ENCODE data around the gene TMEM52. TPM values are rescaled to one million over a fixed set of nuclear protein-coding genes. Genes with fewer than 3 reads are reported as not detected.
A peak's percentile ranks its signal among the peaks of the same experiment; 100 is the strongest.

TMEM52 gene
- 3.3 TPM for polyA plus RNA-seq (2013, experiment 1 of 2)
- polyA plus RNA-seq (2013, experiment 2 of 2): 2.5 TPM

DNA sequence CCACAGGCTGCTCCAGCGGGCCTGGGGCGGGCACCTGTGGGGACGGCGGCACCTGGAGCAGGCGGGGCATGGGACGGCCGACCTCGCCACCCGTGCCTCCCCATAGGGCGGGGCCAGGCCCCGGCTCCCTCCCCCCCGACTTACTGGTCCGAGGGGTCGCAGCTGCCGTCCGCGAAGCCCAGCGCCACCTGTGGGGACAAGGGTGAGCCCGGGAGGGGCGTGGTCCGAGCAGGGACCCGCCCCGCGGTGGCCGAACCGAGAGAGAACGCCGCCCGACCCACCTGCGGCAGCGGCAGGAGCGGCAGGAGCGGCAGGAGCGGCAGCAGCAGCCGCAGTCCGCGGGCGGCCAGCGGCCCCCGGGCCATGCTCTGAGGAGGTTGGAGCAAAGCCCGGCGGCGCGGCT is at the start of gene TMEM52:
Gene TMEM52 (minus strand): TSS at position 379 of the 403 bp plus-strand sequence. CDS start 14 bp downstream, at position 365.
- Histone ChIP-seq H3K27ac (ENCODE audit: low read depth, low read length, severe bottlenecking) (no peak within 1 kb of the TSS), H3K4me3 (ENCODE audit: extremely low read depth, insufficient read depth, low read length, poor library complexity, severe bottlenecking) (peak within 1 kb of the TSS; percentile 50), H3K36me3 (ENCODE audit: control insufficient read depth, insufficient read depth, low read length) (no peaks in the 10 kb centered on the region), H3K4me1 (ENCODE audit: control insufficient read depth, insufficient read depth, low read length, poor library complexity, severe bottlenecking) (no peaks in the 10 kb centered on the region), H3K9me3 (ENCODE audit: control insufficient read depth, low read length) (no peaks in the 10 kb centered on the region)
- 0 to 1% methylated on average over 21 to 26 of the region's 44 CpGs for WGBS, 2 experiments (ENCODE audit: insufficient coverage in 2 of 2)

DNA sequence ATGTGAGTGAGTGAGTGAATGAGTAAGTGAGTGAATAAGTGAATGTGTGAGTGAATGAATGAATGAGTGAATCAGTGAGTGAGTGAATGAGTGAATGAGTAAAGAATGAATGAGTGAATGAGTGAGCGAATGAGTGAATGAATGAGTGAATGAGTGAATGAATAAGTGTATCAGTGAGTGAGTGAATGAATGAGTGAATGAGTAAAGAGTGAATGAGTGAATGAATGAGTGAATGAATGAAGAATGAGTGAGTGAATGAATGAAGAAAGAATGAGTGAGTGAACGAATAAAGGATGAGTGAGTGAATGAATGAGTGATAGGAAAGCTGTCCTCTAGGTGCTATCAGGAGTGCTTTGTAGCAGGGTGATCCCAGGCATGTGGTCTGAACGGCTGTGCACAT is 48.8 kb upstream of the TMEM52 start:
- 82 to 87% methylated on average over 3 of the region's 3 CpGs for WGBS, 2 experiments (ENCODE audit: insufficient coverage in 2 of 2)

DNA sequence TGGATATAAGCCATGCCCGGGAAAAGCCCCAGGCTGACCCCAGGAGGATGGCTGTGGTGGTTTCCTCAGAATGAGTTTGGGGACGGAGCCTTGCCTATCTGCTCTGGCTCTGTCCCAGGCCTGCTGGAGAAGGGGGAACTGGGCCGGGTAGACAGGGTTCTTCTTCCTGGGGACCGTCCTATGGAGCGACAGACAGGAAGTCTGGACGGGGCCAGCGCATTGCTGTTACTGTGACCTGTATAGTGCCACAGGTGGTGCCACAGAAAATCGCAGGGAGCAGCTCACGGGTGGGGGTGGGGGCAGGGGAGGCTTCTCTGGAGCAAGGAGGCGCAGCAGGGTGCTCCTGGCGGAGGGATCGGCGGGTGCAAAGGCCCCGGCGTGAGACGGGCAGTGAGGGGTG is 48.1 kb upstream of the TMEM52 start:
- Histone ChIP-seq H3K4me3 (ENCODE audit: extremely low read depth, insufficient read depth, low read length, poor library complexity, severe bottlenecking) (no peak overlapping the region), H3K9me3 (ENCODE audit: control insufficient read depth, low read length) (no peaks in the 10 kb centered on the region), H3K4me1 (ENCODE audit: control insufficient read depth, insufficient read depth, low read length, poor library complexity, severe bottlenecking) (no peaks in the 10 kb centered on the region), H3K36me3 (ENCODE audit: control insufficient read depth, insufficient read depth, low read length) (no peaks in the 10 kb centered on the region), H3K27ac (ENCODE audit: low read depth, low read length, severe bottlenecking) (no peak overlapping the region)
- 74 to 83% methylated on average over 13 to 15 of the region's 16 CpGs for WGBS, 2 experiments (ENCODE audit: insufficient coverage in 2 of 2)

More for the DNA sequence above, 48.8 kb upstream of the TMEM52 start:
- Histone ChIP-seq H3K36me3 (ENCODE audit: control insufficient read depth, insufficient read depth, low read length) (no peaks in the 10 kb centered on the region), H3K4me3 (ENCODE audit: extremely low read depth, insufficient read depth, low read length, poor library complexity, severe bottlenecking) (no peak overlapping the region), H3K27ac (ENCODE audit: low read depth, low read length, severe bottlenecking) (no peak overlapping the region), H3K9me3 (ENCODE audit: control insufficient read depth, low read length) (no peaks in the 10 kb centered on the region), H3K4me1 (ENCODE audit: control insufficient read depth, insufficient read depth, low read length, poor library complexity, severe bottlenecking) (no peaks in the 10 kb centered on the region)

DNA sequence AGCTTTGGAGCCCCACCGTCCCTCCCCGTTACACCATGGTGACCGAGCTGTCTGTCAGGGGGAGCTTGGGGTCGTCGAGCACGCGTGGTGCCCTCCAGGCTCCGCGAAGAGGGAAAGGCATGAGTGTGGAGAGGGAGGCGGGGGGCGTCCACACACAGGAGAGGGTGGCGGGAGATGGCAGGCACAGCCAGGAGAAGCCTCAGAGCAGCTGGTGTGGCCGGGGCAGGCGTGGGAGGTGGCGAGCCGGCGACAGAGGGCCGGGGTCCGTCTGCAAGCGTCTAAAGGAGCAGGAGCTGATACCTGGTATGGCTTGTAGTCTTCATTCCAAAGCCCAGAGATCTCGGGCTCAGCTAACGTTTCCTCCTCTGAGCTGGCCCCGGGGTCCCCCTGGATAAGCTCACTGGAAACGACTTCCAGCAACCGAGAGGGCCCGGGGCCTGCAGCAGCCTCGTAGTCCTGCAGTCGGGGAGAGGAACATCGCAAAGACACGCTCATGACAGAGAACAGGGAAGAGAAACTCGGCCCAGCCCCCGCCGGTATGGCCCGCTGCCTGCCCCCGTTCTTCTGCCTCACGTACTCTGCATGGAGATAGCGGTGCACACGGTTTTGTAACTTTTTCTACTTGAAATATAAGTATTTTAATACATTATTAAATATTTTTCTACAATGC is 47.1 kb upstream of the TMEM52 start:
- peaks cover 7% of the 10 kb centered on the region for H3K4me1 ChIP-seq (ENCODE audit: control insufficient read depth, insufficient read depth, low read length, poor library complexity, severe bottlenecking)
- 85 to 87% methylated on average over 30 to 32 of the region's 38 CpGs for WGBS, 2 experiments (ENCODE audit: insufficient coverage in 2 of 2)
- H3K27ac ChIP-seq (ENCODE audit: low read depth, low read length, severe bottlenecking): no peak overlapping the region
- no peaks in the 10 kb centered on the region for H3K9me3 ChIP-seq (ENCODE audit: control insufficient read depth, low read length)
- H3K4me3 ChIP-seq (ENCODE audit: extremely low read depth, insufficient read depth, low read length, poor library complexity, severe bottlenecking): no peak overlapping the region
- no peaks in the 10 kb centered on the region for H3K36me3 ChIP-seq (ENCODE audit: control insufficient read depth, insufficient read depth, low read length)

DNA sequence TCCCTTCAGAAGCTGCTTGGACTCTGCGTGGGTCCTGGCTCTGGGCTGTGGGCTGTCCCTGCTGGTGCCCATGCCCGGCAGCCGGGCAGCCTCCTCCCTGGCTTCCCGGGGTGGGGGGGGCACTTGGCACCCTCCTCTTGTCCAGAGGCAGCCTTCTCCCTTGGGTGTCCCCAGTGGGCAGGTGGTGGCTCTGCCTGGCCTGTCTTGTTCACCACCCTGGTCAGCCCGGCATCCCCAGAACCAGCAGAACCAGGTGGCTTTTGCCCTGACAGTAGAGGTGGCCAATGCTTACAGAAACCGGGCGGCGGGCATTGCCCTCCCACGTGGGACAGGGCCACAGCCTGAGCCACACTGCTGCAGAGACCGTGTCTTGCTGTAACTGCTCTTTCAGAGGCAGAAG is 46.5 kb upstream of the TMEM52 start:
- H3K9me3 ChIP-seq (ENCODE audit: control insufficient read depth, low read length): no peaks in the 10 kb centered on the region
- 94 to 96% methylated on average over 7 to 9 of the region's 10 CpGs for WGBS, 2 experiments (ENCODE audit: insufficient coverage in 2 of 2)
- no peak overlapping the region for H3K4me3 ChIP-seq (ENCODE audit: extremely low read depth, insufficient read depth, low read length, poor library complexity, severe bottlenecking)
- peaks cover 13% of the 10 kb centered on the region for H3K4me1 ChIP-seq (ENCODE audit: control insufficient read depth, insufficient read depth, low read length, poor library complexity, severe bottlenecking)
- H3K36me3 ChIP-seq (ENCODE audit: control insufficient read depth, insufficient read depth, low read length): no peaks in the 10 kb centered on the region
- H3K27ac ChIP-seq (ENCODE audit: low read depth, low read length, severe bottlenecking): no peak overlapping the region

DNA sequence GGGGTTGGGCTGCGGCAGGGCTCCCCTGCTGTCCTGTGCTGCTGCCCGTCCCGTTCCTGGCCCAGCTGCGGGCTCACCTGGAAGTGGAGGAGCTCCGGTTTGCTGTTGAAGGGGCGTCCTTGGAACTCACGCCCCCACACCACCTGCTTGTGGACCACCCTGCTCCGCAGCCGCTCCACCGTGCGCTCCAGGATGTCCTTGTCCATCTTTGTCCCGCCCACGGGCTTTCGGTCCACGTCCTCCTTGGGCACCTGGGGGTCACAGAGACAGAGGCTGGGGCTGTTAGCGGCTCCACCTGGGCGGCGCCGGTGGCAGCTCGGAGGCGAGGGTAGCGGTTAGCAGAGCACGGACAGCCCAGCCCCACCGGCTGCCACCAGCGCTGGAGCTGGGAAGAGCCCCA is 45.7 kb upstream of the TMEM52 start:
- 82 to 89% methylated on average over 23 to 25 of the region's 25 CpGs for WGBS, 2 experiments (ENCODE audit: insufficient coverage in 2 of 2)
- Histone ChIP-seq H3K36me3 (ENCODE audit: control insufficient read depth, insufficient read depth, low read length) (no peaks in the 10 kb centered on the region), H3K4me1 (ENCODE audit: control insufficient read depth, insufficient read depth, low read length, poor library complexity, severe bottlenecking) (peaks cover 20% of the 10 kb centered on the region), H3K27ac (ENCODE audit: low read depth, low read length, severe bottlenecking) (no peak overlapping the region), H3K9me3 (ENCODE audit: control insufficient read depth, low read length) (no peaks in the 10 kb centered on the region), H3K4me3 (ENCODE audit: extremely low read depth, insufficient read depth, low read length, poor library complexity, severe bottlenecking) (no peak overlapping the region)

DNA sequence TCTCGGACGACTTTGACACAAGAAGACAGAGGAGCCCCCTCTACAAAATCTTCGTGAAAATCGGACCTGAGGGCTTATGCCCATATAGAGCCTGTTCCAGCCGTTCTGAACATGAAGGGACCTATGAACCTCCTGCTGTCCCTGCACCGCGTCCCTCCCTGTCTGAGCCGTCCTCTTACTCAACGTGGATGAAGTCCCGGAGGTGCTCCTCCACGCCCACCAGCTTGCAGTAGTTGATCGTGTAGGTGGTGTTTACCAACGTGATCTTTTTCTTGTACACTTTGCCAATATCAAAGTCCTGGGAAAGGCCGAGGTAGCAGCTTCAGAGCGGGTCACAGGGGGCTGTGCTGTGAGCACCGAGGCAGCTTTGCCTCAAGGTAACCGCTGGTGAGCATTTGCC is 44.5 kb upstream of the TMEM52 start:
- Histone ChIP-seq H3K27ac (ENCODE audit: low read depth, low read length, severe bottlenecking) (no peak overlapping the region), H3K4me1 (ENCODE audit: control insufficient read depth, insufficient read depth, low read length, poor library complexity, severe bottlenecking) (peaks cover 20% of the 10 kb centered on the region), H3K4me3 (ENCODE audit: extremely low read depth, insufficient read depth, low read length, poor library complexity, severe bottlenecking) (no peak overlapping the region), H3K9me3 (ENCODE audit: control insufficient read depth, low read length) (no peaks in the 10 kb centered on the region), H3K36me3 (ENCODE audit: control insufficient read depth, insufficient read depth, low read length) (no peaks in the 10 kb centered on the region)
- WGBS, 2 experiments (ENCODE audit: insufficient coverage in 2 of 2): 91 to 92% methylated on average over 16 to 17 of the region's 17 CpGs

DNA sequence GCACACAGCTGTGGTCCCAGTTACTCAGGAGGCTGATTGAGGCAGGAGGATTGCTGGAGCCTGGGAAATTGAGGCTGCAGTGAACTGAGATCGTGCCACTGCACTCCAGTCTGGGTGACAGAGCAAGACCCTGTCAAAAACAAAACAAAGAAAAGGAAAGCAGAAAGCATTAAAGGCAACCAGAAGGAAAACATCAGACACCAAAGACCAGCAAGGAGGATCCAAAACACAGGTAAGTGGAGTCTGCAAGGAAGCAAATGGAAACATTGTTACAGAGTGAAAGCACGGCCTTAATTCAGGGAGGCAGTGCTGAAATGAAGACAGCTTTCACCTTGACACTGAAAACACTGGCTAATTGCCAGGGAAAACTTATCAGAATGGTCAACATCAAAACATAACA is 43.7 kb upstream of the TMEM52 start:
- WGBS, 2 experiments (ENCODE audit: insufficient coverage in 2 of 2): 83 to 86% methylated on average over 1 to 2 of the region's 2 CpGs
- Histone ChIP-seq H3K36me3 (ENCODE audit: control insufficient read depth, insufficient read depth, low read length) (no peaks in the 10 kb centered on the region), H3K27ac (ENCODE audit: low read depth, low read length, severe bottlenecking) (no peak overlapping the region), H3K4me1 (ENCODE audit: control insufficient read depth, insufficient read depth, low read length, poor library complexity, severe bottlenecking) (peaks cover 25% of the 10 kb centered on the region), H3K4me3 (ENCODE audit: extremely low read depth, insufficient read depth, low read length, poor library complexity, severe bottlenecking) (no peak overlapping the region), H3K9me3 (ENCODE audit: control insufficient read depth, low read length) (no peaks in the 10 kb centered on the region)

DNA sequence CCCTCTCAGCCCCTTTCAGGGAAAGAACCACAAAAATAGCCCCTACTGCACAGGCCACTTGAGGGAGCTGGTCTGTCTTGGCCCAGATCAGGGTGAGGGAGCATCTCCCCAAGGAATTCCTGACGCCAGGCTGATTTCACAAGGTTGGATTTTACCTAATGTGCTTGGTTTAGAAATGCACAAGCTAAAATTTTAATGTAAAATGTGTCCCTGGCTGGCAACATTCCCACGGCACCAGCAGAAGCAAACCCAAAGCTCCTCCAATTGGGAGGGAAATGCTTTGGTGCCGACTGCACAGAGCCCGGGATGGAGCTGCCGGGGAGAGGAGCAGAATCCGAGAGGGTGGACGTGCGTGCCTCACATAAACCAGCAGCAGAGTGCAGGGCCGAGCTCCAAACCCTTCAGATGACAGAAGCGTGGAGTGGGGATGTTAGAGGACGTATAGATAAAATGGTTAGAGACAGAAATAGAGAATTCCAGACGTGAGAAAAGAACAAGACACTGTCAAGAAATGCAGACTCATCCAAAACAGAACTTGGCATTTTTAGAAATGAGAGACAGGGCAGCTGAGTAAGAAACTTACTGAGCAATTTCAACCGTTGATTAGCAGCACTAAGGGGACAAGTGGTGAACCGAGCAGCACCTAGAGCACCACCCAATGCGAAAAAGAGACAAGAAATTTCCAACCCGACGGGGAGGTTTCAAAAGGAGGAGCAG is 41.6 kb upstream of the TMEM52 start:
- 74 to 77% methylated on average over 12 to 17 of the region's 17 CpGs for WGBS, 2 experiments (ENCODE audit: insufficient coverage in 2 of 2)
- Histone ChIP-seq H3K27ac (ENCODE audit: low read depth, low read length, severe bottlenecking) (no peak overlapping the region), H3K9me3 (ENCODE audit: control insufficient read depth, low read length) (no peaks in the 10 kb centered on the region), H3K4me3 (ENCODE audit: extremely low read depth, insufficient read depth, low read length, poor library complexity, severe bottlenecking) (no peak overlapping the region), H3K36me3 (ENCODE audit: control insufficient read depth, insufficient read depth, low read length) (no peaks in the 10 kb centered on the region), H3K4me1 (ENCODE audit: control insufficient read depth, insufficient read depth, low read length, poor library complexity, severe bottlenecking) (peaks cover 28% of the 10 kb centered on the region)

DNA sequence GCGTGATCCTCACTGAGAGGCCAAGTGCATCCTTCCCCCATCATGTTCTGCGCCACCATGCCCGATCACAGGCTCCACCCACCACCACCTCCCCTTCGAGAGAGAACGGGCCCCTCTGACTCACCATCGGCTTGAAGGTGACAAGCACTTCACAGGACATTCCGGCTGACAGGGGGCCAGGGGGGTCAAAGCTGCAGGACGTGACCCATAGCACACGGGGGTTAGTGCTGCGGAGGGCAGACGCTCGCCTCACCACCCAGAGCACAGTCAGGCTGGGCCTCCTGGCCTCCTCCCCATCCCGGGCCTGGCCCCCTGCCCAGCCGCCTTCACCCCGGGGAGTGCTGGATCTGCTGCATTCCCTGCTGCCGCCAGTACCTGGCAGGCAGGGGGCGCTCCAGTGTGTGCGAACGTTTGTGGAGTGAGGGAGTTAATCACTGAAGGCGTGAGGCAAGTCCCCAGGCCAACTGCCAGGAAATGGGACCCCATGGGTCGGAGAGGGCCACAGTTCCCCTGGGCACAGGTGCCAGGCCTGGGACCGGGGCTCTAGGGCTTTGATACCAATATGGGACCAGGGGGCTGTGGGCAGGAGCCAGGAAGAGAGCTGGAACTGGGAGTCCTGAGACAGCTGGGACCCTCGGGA is 40.9 kb upstream of the TMEM52 start:
- H3K27ac ChIP-seq (ENCODE audit: low read depth, low read length, severe bottlenecking): no peak overlapping the region
- no peak overlapping the region for H3K4me3 ChIP-seq (ENCODE audit: extremely low read depth, insufficient read depth, low read length, poor library complexity, severe bottlenecking)
- 9 to 16% methylated on average over 18 to 21 of the region's 23 CpGs for WGBS, 2 experiments (ENCODE audit: insufficient coverage in 2 of 2)
- H3K4me1 ChIP-seq (ENCODE audit: control insufficient read depth, insufficient read depth, low read length, poor library complexity, severe bottlenecking): peaks cover 28% of the 10 kb centered on the region
- no peaks in the 10 kb centered on the region for H3K9me3 ChIP-seq (ENCODE audit: control insufficient read depth, low read length)
- H3K36me3 ChIP-seq (ENCODE audit: control insufficient read depth, insufficient read depth, low read length): no peaks in the 10 kb centered on the region

Data from mesodermal cell (in vitro differentiated cells).